HL-60 (cell line): Measurements from ENCODE around the gene EPB41L2.
A peak's percentile ranks its signal among the peaks of the same experiment; 100 is the strongest.

Experiments used
- DNase-seq, 2 experiments: peaks; one replicate each; pipeline ENCODE4 v3.0.0-alpha.2; 2010 to 2020; ENCODE audit warnings: low read depth in 1 of 2, low spot score in 1 of 2
- H3K27ac ChIP-seq: fragments of 250-450 bp; sonication (Bioruptor Pico); replicated peaks from 2 replicates; pipeline ENCODE4 v1.5.1; 2020; ENCODE audit warnings: mild to moderate bottlenecking, moderate library complexity
- H3K27me3 ChIP-seq: fragments of 250-450 bp; sonication (Bioruptor Pico); 2 replicates; pipeline ENCODE4 v1.5.1; 2021; ENCODE audit warnings: mild to moderate bottlenecking, moderate library complexity; ENCODE audit not compliant: insufficient read depth, poor library complexity, severe bottlenecking
- H3K4me3 ChIP-seq: replicated peaks from 2 replicates; pipeline ENCODE4 v1.5.1; 2011; ENCODE audit warnings: mild to moderate bottlenecking, control low read depth, low read length; ENCODE audit not compliant: insufficient read depth
- GABPA ChIP-seq: IDR thresholded peaks from 2 replicates; pipeline ENCODE4 v1.6.1; 2012; ENCODE audit warnings: low read depth
- POLR2AphosphoS5 ChIP-seq: IDR thresholded peaks from 2 replicates; pipeline ENCODE4 v1.6.1; 2012; ENCODE audit warnings: low read depth
- SPI1 ChIP-seq: IDR thresholded peaks from 2 replicates; pipeline ENCODE4 v1.6.1; 2012; ENCODE audit warnings: low read depth, mild to moderate bottlenecking, borderline replicate concordance
- TF ChIP-seq, protein P1 (sequence below): IDR thresholded peaks from one replicate; pipeline ENCODE4 v1.5.1; 2011; ENCODE audit warnings: low read length, control low read depth, inconsistent platforms; ENCODE audit not compliant: insufficient read depth
- TF ChIP-seq, protein P2 (sequence below): IDR thresholded peaks from 2 replicates; pipeline ENCODE4 v1.6.1; 2012; ENCODE audit warnings: low read depth; ENCODE audit not compliant: insufficient replicate concordance

EPB41L2 gene

DNA sequence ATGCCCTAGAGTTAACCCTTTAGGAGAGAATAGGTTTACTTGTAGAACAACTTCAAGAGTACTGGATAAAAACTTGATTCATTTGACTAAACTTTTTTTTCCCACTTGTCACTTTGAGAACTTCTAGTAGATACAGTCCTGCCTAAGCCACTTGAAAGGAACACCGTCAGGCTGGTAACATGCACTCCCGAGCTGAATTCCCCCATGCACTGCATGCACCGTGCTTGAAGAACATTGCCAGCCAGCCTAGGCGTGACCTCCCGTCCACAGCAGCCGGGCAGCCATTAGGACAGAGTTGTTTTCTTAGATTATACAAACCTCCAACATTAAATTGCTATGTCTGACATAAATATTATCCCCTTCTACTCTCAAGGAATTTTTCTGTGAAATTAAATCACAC is 183.2 kb downstream of the EPB41L2 start:
- TF ChIP-seq SPI1: no peak
- TF ChIP-seq, protein P1, sequence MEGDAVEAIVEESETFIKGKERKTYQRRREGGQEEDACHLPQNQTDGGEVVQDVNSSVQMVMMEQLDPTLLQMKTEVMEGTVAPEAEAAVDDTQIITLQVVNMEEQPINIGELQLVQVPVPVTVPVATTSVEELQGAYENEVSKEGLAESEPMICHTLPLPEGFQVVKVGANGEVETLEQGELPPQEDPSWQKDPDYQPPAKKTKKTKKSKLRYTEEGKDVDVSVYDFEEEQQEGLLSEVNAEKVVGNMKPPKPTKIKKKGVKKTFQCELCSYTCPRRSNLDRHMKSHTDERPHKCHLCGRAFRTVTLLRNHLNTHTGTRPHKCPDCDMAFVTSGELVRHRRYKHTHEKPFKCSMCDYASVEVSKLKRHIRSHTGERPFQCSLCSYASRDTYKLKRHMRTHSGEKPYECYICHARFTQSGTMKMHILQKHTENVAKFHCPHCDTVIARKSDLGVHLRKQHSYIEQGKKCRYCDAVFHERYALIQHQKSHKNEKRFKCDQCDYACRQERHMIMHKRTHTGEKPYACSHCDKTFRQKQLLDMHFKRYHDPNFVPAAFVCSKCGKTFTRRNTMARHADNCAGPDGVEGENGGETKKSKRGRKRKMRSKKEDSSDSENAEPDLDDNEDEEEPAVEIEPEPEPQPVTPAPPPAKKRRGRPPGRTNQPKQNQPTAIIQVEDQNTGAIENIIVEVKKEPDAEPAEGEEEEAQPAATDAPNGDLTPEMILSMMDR: no peak
- no peak for TF ChIP-seq POLR2AphosphoS5
- H3K27ac ChIP-seq: no peak overlapping the region
- no peak overlapping the region for H3K4me3 ChIP-seq
- H3K27me3 ChIP-seq: no peaks in the 10 kb centered on the region
- DNase-seq: no peak

DNA sequence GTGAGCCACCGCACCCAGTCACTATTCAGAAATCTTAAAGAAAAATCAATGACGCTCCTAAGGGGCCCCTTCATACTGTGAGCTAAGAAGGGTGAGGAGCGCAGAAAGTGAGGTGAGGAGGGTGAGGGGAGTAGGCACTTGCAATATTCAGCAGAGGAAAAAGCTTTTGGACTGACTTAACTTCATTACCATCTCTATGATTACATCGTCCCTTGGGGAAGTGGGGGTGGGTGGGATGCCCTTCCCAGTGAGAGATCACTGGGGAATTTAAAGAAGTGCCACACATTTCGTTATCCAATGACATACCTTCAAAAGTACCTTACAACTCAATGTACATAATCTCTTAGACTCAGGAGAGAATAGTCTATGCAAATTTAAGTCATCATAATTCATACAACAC is 189.3 kb downstream of the EPB41L2 start:
- TF ChIP-seq, protein P1: no peak
- TF ChIP-seq GABPA: no peak
- TF ChIP-seq SPI1: no peak
- TF ChIP-seq POLR2AphosphoS5: no peak
- TF ChIP-seq, protein P2, sequence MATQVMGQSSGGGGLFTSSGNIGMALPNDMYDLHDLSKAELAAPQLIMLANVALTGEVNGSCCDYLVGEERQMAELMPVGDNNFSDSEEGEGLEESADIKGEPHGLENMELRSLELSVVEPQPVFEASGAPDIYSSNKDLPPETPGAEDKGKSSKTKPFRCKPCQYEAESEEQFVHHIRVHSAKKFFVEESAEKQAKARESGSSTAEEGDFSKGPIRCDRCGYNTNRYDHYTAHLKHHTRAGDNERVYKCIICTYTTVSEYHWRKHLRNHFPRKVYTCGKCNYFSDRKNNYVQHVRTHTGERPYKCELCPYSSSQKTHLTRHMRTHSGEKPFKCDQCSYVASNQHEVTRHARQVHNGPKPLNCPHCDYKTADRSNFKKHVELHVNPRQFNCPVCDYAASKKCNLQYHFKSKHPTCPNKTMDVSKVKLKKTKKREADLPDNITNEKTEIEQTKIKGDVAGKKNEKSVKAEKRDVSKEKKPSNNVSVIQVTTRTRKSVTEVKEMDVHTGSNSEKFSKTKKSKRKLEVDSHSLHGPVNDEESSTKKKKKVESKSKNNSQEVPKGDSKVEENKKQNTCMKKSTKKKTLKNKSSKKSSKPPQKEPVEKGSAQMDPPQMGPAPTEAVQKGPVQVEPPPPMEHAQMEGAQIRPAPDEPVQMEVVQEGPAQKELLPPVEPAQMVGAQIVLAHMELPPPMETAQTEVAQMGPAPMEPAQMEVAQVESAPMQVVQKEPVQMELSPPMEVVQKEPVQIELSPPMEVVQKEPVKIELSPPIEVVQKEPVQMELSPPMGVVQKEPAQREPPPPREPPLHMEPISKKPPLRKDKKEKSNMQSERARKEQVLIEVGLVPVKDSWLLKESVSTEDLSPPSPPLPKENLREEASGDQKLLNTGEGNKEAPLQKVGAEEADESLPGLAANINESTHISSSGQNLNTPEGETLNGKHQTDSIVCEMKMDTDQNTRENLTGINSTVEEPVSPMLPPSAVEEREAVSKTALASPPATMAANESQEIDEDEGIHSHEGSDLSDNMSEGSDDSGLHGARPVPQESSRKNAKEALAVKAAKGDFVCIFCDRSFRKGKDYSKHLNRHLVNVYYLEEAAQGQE: no peak
- DNase-seq: no peak
- Histone ChIP-seq H3K4me3 (no peak overlapping the region), H3K27me3 (no peaks in the 10 kb centered on the region), H3K27ac (no peak overlapping the region)

DNA sequence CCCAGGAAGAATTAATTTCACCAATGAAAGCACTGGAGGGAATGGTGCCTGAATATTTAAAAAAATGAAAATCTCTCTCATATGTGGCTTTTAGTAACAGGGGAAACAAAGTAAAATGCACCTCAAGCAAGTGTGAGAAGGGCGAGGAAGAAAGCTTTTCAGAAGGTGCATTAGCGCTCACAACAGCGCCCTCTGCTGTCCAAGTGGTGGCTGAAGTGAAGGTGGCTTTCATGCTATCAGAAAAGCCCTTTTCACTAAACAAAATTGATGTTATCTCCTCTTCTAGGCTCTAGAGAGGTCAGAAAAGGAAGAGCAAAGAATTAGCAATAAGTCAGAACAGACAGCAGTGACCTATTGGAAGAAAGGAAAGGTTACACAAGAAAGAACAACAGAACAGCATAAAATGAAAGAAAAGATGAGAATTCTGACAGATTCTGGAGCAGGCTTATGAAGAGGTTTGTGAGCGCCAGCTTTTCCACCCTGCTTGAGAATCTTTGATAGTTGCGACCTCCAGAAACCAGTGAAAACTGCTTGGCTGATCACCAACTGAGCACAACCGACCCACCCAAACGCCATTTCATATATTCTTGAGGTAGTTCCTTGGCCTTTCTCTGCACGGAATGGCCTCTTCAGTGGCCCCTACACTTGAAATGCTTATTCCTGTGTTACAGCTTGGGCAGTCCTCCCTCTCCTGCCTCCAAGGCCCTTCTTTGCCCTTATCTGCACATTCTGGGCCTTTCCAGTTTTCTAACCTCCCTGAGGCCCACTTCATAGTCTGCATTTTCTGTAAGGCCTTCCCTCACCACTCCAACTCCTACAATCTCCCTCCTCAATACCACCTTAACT is 190.6 kb downstream of the EPB41L2 start:
- Histone ChIP-seq H3K27ac (no peak overlapping the region), H3K27me3 (no peaks in the 10 kb centered on the region), H3K4me3 (no peak overlapping the region)
- no peak for TF ChIP-seq SPI1
- TF ChIP-seq, protein P1: peak; percentile 83
- no peak for TF ChIP-seq POLR2AphosphoS5
- TF ChIP-seq, protein P2: no peak
- peak; percentile 6 to 32 for DNase-seq
